Neural cell (in vitro differentiated cells): ENCODE results near the gene PBX2. TPM values are rescaled to one million over a fixed set of nuclear protein-coding genes. Genes with fewer than 3 reads are reported as not detected.
"Not testable (repeated sequence)": the region's sequence is repeated elsewhere in the genome, so short reads cannot be mapped to it uniquely, and the experiment has no call there.

ENCODE experiments used
- H2AFZ ChIP-seq: fragments of 200-600, 300-800 bp; sonication (generic), shearing (Covaris generic); 2 replicates; pipeline ENCODE4 v1.6.0; 2014; ENCODE audit warnings: low read depth, mild to moderate bottlenecking, antibody characterized with exemption, low read length, moderate library complexity
- H3F3A ChIP-seq: fragments of 200-600 bp; shearing (Covaris generic); 2 replicates; pipeline ENCODE4 v1.6.1; 2016; ENCODE audit warnings: mild to moderate bottlenecking, moderate library complexity, mixed read lengths, antibody characterized with exemption, low read length; ENCODE audit not compliant: insufficient read depth, poor library complexity, severe bottlenecking
- H3K27ac ChIP-seq: fragments of 200-600, 300-800 bp; sonication (generic), shearing (Covaris generic); 2 replicates; pipeline ENCODE4 v1.5.1; 2014; ENCODE audit warnings: mild to moderate bottlenecking, low read length, moderate library complexity
- H3K27me3 ChIP-seq: fragments of 300-800, 200-600 bp; sonication (generic), shearing (Covaris generic); 2 replicates; pipeline ENCODE4 v1.6.0; 2014; ENCODE audit warnings: mild to moderate bottlenecking, low read depth, low read length, moderate library complexity; ENCODE audit not compliant: insufficient read depth
- H3K36me3 ChIP-seq: fragments of 300-800, 200-600 bp; sonication (generic), shearing (Covaris generic); 2 replicates; pipeline ENCODE4 v1.5.1; 2014; ENCODE audit warnings: mild to moderate bottlenecking, antibody characterized with exemption, low read length, moderate library complexity; ENCODE audit not compliant: insufficient read depth
- H3K4me2 ChIP-seq: fragments of 300-800, 200-600 bp; sonication (generic), shearing (Covaris generic); 2 replicates; pipeline ENCODE4 v1.6.0; 2014; ENCODE audit warnings: mild to moderate bottlenecking, low read length
- H3K4me3 ChIP-seq: fragments of 300-800, 200-600 bp; sonication (generic), shearing (Covaris generic); 2 replicates; pipeline ENCODE4 v1.5.1; 2014; ENCODE audit warnings: mild to moderate bottlenecking, low read length, moderate library complexity
- H3K79me2 ChIP-seq: fragments of 200-600 bp; shearing (Covaris generic); replicated peaks from 2 replicates; pipeline ENCODE4 v1.6.0; 2014; ENCODE audit warnings: mild to moderate bottlenecking, low read length, moderate library complexity; ENCODE audit not compliant: insufficient read depth
- H3K9ac ChIP-seq: fragments of 300-800, 200-600 bp; sonication (generic), shearing (Covaris generic); 2 replicates; pipeline ENCODE4 v1.6.1; 2016; ENCODE audit warnings: mild to moderate bottlenecking, low read length, mixed read lengths
- H3K9me2 ChIP-seq: fragments of 200-600 bp; shearing (Covaris generic); 2 replicates; pipeline ENCODE4 v1.6.1; 2016; ENCODE audit warnings: mild to moderate bottlenecking, low read length, mixed read lengths; ENCODE audit not compliant: insufficient read depth
- H3K9me3 ChIP-seq: fragments of 200-600, 300-800 bp; sonication (generic), shearing (Covaris generic); 2 replicates; pipeline ENCODE4 v1.6.1; 2016; ENCODE audit warnings: mild to moderate bottlenecking, mixed run types, low read length, moderate library complexity, mixed read lengths
- H4K20me1 ChIP-seq: fragments of 200-600 bp; shearing (Covaris generic); 2 replicates; pipeline ENCODE4 v1.6.1; 2016; ENCODE audit warnings: mild to moderate bottlenecking, mixed run types; ENCODE audit not compliant: insufficient read depth
- CTCF ChIP-seq: fragments of 450-650 bp; IDR thresholded peaks from 2 replicates; pipeline ENCODE4 v1.5.1; 2014; ENCODE audit warnings: antibody characterized with exemption, mild to moderate bottlenecking, moderate library complexity; ENCODE audit not compliant: poor library complexity, severe bottlenecking
- EP300 ChIP-seq: fragments of 450-650 bp; conservative IDR thresholded peaks from 2 replicates; pipeline ENCODE4 v1.6.1; 2014; ENCODE audit warnings: antibody characterized with exemption, mild to moderate bottlenecking, moderate library complexity; ENCODE audit not compliant: poor library complexity, severe bottlenecking
- EZH2 ChIP-seq: fragments of 200-600, 300-800 bp; shearing (Covaris generic), sonication (generic); IDR thresholded peaks from 2 replicates; pipeline ENCODE4 v1.6.1; 2014; ENCODE audit warnings: antibody characterized with exemption, low read length, borderline replicate concordance, mild to moderate bottlenecking; ENCODE audit not compliant: insufficient read depth, poor library complexity, severe bottlenecking
- MXI1 ChIP-seq: fragments of 450-650 bp; conservative IDR thresholded peaks from 2 replicates; pipeline ENCODE4 v1.6.1; 2014; ENCODE audit warnings: antibody characterized with exemption, mild to moderate bottlenecking; ENCODE audit not compliant: poor library complexity, severe bottlenecking
- POLR2AphosphoS5 ChIP-seq: IDR thresholded peaks from 2 replicates; pipeline ENCODE4 v1.6.1; 2012
- RAD21 ChIP-seq: fragments of 450-650 bp; conservative IDR thresholded peaks from 2 replicates; pipeline ENCODE4 v1.6.1; 2014; ENCODE audit warnings: antibody characterized with exemption, mild to moderate bottlenecking, moderate library complexity
- REST ChIP-seq: IDR thresholded peaks from 2 replicates; pipeline ENCODE4 v1.6.1; 2012; ENCODE audit warnings: borderline replicate concordance
- SMC3 ChIP-seq: fragments of 450-650 bp; conservative IDR thresholded peaks from 2 replicates; pipeline ENCODE4 v1.6.1; 2014; ENCODE audit warnings: antibody characterized with exemption, mild to moderate bottlenecking, moderate library complexity; ENCODE audit not compliant: poor library complexity
- TAF1 ChIP-seq: IDR thresholded peaks from 2 replicates; pipeline ENCODE4 v1.6.1; 2012; ENCODE audit warnings: low read depth
- polyA plus RNA-seq: library from polyadenylated mRNA; depleted of rRNA; stranded (reverse); fragments of >200 nt; gene quantifications from 2 replicates; pipeline ENCODE4 v1.2.3, GENCODE V29; 2014

PBX2 gene
- polyA plus RNA-seq, 1 donor from 2014 or later: 53.2 TPM

- Histone ChIP-seq H3K9me3 (no peaks in the 10 kb centered on the region), H3F3A (no peaks in the 10 kb centered on the region), H3K9me2 (no peaks in the 10 kb centered on the region), H3K27me3 (no peaks in the 10 kb centered on the region), H3K4me2 (peak overlapping the region; percentile 89), H3K4me3 (peak overlapping the region; percentile 75), H3K36me3 (no peaks in the 10 kb centered on the region), H3K27ac (peak overlapping the region; percentile 91), H3K79me2 (peaks cover 17% of the 10 kb centered on the region), H2AFZ (peak overlapping the region; percentile 12), H4K20me1 (no peaks in the 10 kb centered on the region), H3K9ac (peak overlapping the region; percentile 94)
- TF ChIP-seq EZH2: no peak
- no peak for TF ChIP-seq MXI1
- no peak for TF ChIP-seq TAF1
Measured at GRCh38 chr6:32189069-32189741, 797 bp downstream of the PBX2 start.

GRCh38 chr6:32188381-32189068 lies 1.5 kb downstream of the PBX2 start:
- H2AFZ ChIP-seq: no peak overlapping the region
- H3K27ac ChIP-seq: peak overlapping the region; percentile 91

GRCh38 chr6:32187725-32188380 lies 2.1 kb downstream of the PBX2 start:
- H3K9ac ChIP-seq, H3F3A ChIP-seq, H3K27me3 ChIP-seq, H2AFZ ChIP-seq, H3K36me3 ChIP-seq, H3K9me3 ChIP-seq, H3K27ac ChIP-seq, H3K4me2 ChIP-seq, H4K20me1 ChIP-seq, H3K9me2 ChIP-seq: not testable (repeated sequence)
- H3K79me2 ChIP-seq: peaks cover 17% of the 10 kb centered on the region
- H3K4me3 ChIP-seq: peak overlapping the region; percentile 75

More at GRCh38 chr6:32188381-32189068, 1.5 kb downstream of the PBX2 start:
- peaks cover 17% of the 10 kb centered on the region for H3K79me2 ChIP-seq
- H3F3A ChIP-seq: no peaks in the 10 kb centered on the region
- H3K4me2 ChIP-seq: peak overlapping the region; percentile 89
- H3K9ac ChIP-seq: peak overlapping the region; percentile 94
- H3K4me3 ChIP-seq: peak overlapping the region; percentile 75
- no peaks in the 10 kb centered on the region for H3K36me3 ChIP-seq
- no peaks in the 10 kb centered on the region for H4K20me1 ChIP-seq
- no peaks in the 10 kb centered on the region for H3K27me3 ChIP-seq
- no peak for TF ChIP-seq EP300
- TF ChIP-seq REST: no peak
- no peak for TF ChIP-seq POLR2AphosphoS5
- TF ChIP-seq MXI1: no peak
- TF ChIP-seq TAF1: no peak
- no peak for TF ChIP-seq SMC3
- no peak for TF ChIP-seq RAD21
- no peak for TF ChIP-seq CTCF
- no peak for TF ChIP-seq EZH2
- H3K9me3 ChIP-seq: no peaks in the 10 kb centered on the region
- no peaks in the 10 kb centered on the region for H3K9me2 ChIP-seq
